HG03469 (cell line): ENCODE results near the gene TTLL3.
A peak's percentile ranks its signal among the peaks of the same experiment; 100 is the strongest.
"Not testable (repeated sequence)": the region's sequence is repeated elsewhere in the genome, so short reads cannot be mapped to it uniquely, and the experiment has no call there.

ENCODE experiments used
- ATAC-seq: cut with Tn5 transposase; IDR thresholded peaks from one replicate; pipeline ENCODE4 v1.9.1; 2021; ENCODE audit warnings: mild to moderate bottlenecking, moderate library complexity, moderate number of reproducible peaks; ENCODE audit not compliant: unreplicated experiment

Gene TTLL3

DNA sequence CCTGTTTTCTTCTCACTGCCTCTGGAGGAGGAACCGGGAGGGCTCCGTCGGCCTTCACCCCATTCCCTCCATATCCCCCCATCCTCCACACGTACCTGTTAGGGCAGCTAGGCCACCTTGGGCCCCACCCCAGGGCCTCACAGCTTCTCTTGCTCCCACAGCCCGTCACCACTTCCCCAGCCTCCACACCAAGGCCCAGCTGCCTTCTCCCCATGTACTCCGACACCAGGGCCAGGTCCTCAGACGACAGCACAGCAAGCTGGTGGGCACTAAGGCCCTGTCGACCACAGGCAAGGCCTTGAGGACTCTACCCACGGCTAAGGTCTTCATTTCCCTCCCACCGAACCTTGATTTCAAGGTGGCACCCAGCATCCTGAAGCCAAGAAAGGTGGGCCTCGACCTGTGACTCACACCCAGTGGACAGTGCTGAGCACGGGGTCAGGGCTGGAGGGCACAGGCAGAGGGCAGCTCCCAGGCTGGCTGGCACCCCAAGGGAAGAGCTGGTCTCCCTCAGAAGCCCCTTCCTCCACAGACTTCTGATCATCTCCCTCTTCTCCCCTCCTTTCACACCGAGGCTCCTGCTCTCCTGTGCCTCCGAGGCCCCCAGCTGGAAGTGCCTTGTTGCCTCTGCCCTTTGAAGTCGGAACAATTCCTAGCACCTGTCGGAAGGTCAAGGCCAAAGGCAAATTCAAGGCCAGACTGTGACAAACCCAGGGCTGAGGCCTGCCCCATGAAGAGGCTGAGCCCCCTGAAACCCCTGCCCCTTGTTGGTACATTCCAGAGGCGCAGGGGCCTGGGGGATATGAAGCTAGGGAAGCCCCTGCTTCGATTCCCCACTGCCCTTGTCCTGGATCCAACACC is 24.7 kb downstream of the TTLL3 start:
- ATAC-seq = no peak

- no peak for ATAC-seq
Observed at GRCh38 chr3:9837701-9838582, 27.9 kb downstream of the TTLL3 start.

- no peak for ATAC-seq
Observed at GRCh38 chr3:9838856-9839255, 28.8 kb downstream of the TTLL3 start.

GRCh38 chr3:9841015-9841414 is 31.0 kb downstream of the TTLL3 start:
- ATAC-seq = no peak

- peak; percentile 89 for ATAC-seq
Observed at GRCh38 chr3:9843715-9844438, 33.8 kb downstream of the TTLL3 start, which contains the start of gene RPUSD3. RPUSD3 (minus strand) TSS chr3:9844008; CDS start chr3:9843990, 18 bp downstream.

DNA sequence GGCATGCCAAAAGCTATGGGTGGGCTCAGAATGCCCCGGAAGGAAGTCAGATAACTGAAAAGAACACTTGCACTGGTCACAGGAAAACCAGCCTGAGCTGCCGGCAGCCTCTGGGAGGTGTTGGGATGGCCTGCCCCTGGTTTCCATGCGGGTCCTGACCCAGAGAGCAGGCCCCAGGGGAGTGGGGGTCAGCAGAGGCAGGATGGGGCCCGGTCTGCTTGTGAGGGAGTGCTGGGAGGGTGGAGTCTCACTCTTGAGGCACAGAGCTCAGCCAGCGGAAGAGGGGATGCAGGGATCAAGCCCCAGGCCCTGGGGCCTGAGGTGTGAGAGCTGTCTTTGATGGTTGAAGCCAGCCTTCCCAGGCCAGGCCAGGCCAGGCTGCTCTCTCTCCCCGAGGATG is 36.2 kb downstream of the TTLL3 start:
- no peak for ATAC-seq

GRCh38 chr3:9846931-9847488 is 36.9 kb downstream of the TTLL3 start:
- no peak for ATAC-seq

DNA sequence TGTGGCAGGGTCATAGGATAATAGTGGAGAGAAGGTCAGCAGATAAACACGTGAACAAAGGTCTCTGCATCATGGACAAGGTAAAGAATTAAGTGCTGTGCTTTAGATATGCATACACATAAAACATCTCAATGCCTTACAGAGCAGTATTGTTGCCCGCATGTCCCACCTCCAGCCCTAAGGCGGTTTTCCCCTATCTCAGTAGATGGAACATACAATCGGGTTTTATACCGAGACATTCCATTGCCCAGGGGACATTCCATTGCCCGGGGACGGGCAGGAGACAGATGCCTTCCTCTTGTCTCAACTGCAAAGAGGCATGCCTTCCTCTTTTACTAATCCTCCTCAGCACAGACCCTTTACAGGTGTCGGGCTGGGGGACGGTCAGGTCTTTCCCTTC is 37.8 kb downstream of the TTLL3 start:
- ATAC-seq = not testable (repeated sequence)

DNA sequence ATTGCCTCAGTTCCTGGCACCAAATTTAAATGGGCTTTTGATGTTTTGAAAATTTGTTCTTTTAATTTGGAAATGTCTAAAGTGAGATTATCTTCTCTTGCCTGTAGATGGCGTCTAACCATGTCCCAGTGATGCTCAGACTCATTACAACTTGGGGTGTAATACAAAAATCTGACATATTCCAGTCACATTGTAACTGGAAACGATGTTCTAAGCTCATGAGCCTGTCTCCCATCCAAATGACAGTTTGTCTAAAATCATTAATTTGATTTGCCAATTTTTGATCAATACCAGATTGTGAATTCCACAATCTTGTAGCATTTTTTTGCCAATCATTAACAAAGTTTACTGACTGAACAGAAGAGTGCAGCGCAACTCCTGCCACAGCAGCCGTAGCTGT is 38.8 kb downstream of the TTLL3 start:
- not testable (repeated sequence) for ATAC-seq

GRCh38 chr3:9851383-9851782 is 41.3 kb downstream of the TTLL3 start:
- not testable (repeated sequence) for ATAC-seq

GRCh38 chr3:9851926-9852325 is 41.9 kb downstream of the TTLL3 start:
- not testable (repeated sequence) for ATAC-seq

- no peak for ATAC-seq
Observed at GRCh38 chr3:9852528-9852927, 42.5 kb downstream of the TTLL3 start.

- ATAC-seq = not testable (repeated sequence)
Observed at GRCh38 chr3:9854291-9854940, 44.4 kb downstream of the TTLL3 start.

DNA sequence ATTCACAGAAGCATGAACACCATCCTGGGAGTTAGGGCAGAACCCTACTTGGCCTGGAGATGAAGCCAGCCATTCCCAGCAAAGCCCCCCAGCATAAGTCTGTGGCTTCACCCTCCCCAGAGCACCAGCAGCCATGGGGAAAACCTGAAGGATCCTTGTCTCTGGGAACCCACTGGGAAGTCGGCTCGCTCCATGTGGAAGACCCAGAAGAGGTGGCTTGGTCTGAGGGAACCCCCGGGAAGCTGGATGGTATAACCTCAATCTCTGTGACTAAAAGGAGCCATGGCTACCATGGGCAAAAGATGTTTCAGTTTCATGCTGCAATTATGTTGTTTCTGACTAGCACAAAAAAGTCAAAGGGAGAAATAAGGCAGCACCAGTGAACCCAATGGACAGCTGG is 45.5 kb downstream of the TTLL3 start:
- no peak for ATAC-seq

GRCh38 chr3:9859530-9860025 is 49.5 kb downstream of the TTLL3 start:
- ATAC-seq = no peak

DNA sequence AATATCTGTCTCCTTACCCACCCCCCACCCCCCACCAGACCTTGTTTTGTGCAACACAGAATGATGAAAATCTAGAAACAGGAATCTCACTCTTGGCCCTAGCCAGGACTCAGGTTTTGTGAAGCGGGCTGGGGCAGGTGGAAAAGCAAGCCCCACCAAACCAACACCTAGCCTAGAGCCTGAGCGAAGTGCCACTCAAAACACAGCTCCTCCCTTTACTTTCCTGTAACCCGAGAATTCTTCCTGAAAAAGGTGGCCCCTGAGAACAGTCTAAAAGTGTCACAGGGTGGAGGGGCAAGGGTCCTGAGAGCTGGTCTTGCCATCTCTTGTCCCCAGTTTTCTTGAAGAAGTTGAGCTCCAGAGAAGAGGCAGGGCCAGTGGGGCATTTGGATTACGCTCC is 51.1 kb downstream of the TTLL3 start:
- no peak for ATAC-seq

DNA sequence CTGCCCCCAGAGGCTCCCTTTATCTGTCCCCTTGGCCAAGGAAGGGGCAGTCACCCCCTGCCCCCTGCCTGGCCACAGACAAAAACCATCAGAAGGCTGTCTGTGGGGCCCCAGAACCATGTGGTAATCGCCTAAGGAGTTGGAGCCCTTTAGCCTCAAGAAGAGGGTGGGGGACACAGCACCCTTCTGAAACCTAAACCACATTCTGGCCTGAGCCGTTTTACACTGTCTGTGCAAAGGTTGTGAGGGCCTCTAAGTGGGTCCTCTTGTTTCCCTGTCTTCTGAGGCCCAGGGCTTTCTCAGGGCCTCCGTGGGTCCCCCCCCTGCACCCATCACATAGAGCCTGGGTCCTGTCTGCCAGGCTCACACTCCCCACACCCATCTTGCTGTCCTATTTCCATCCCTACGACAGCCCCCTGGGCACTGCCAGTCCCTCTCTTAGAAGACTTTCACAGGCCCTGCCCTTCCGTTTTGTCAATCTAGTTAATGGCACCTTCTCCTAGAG is 51.6 kb downstream of the TTLL3 start:
- ATAC-seq = no peak

DNA sequence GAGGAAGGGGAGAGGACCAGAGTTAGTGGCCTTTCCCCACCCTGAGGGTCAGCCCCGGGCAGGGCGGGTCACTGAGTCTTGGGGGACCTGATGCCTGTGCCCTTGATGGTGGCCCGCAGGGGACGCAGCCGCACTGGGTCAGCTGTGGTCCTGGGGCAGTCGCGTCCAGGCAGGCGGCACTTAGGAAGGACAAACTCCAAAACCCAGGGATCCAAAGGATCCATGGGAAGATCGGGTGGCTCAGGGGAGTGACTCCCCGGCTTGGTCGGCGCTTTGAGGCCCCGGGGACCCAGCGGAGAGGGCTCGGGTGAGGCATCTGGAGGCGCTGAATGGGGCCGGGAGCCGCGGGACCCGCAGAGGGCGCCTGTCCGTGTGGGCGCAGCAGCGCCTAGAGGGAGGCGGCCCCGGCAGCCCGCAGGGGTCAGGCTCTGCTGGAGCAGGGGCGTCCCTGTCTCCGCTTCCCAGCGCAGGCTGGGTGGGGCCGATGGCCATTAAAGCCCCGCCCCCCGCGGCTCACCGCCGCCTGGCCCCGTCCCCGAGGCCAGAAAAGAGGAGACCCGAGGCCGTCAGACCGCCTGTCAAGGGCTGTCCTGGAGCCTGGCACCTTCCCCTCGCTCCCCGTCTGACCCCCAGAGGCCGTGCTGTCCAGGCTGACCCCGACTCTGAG is 52.5 kb downstream of the TTLL3 start:
- ATAC-seq = no peak

- no peak for ATAC-seq
Observed at GRCh38 chr3:9863058-9863772, 53.2 kb downstream of the TTLL3 start.
